HS-27A (cell line): ENCODE results near the gene TTLL8.

Source experiments
- DNase-seq: peaks from one replicate; pipeline ENCODE4 v3.0.0-alpha.2; 2012; ENCODE audit warnings: low read depth, missing footprints

The TTLL8 gene

GRCh38 chr22:50082961-50083461, 24.9 kb upstream of the TTLL8 start:
- DNase-seq, result no peak

GRCh38 chr22:50082197-50082715, 24.2 kb upstream of the TTLL8 start:
- no peak for DNase-seq

GRCh38 chr22:50081426-50082196, 23.5 kb upstream of the TTLL8 start:
- DNase-seq, result no peak

GRCh38 chr22:50080077-50080465, 22.0 kb upstream of the TTLL8 start:
- no peak for DNase-seq

GRCh38 chr22:50078761-50079160, 20.7 kb upstream of the TTLL8 start:
- DNase-seq, result no peak

- no peak for DNase-seq
Observed at GRCh38 chr22:50078246-50078645, 20.1 kb upstream of the TTLL8 start.

- no peak for DNase-seq
Observed at GRCh38 chr22:50076646-50077535, 18.8 kb upstream of the TTLL8 start.

- no peak for DNase-seq
Observed at GRCh38 chr22:50074551-50075530, 16.7 kb upstream of the TTLL8 start.

- no peak for DNase-seq
Observed at GRCh38 chr22:50074056-50074455, 16.0 kb upstream of the TTLL8 start.

GRCh38 chr22:50072714-50073538, 14.8 kb upstream of the TTLL8 start:
- DNase-seq, result no peak

GRCh38 chr22:50072167-50072555, 14.1 kb upstream of the TTLL8 start:
- no peak for DNase-seq

- no peak for DNase-seq
Observed at GRCh38 chr22:50071432-50072166, 13.5 kb upstream of the TTLL8 start.

GRCh38 chr22:50070366-50070765, 12.3 kb upstream of the TTLL8 start:
- no peak for DNase-seq

GRCh38 chr22:50068096-50068495, 10.0 kb upstream of the TTLL8 start:
- no peak for DNase-seq

GRCh38 chr22:50067244-50067643, 9.1 kb upstream of the TTLL8 start:
- no peak for DNase-seq

- DNase-seq, result no peak
Observed at GRCh38 chr22:50064453-50064852, 6.4 kb upstream of the TTLL8 start.

- no peak for DNase-seq
Observed at GRCh38 chr22:50063589-50064393, 5.7 kb upstream of the TTLL8 start.

GRCh38 chr22:50062509-50063135, 4.5 kb upstream of the TTLL8 start:
- no peak for DNase-seq
